IMR-90 (cell line): ENCODE measurements around the gene FADD. TPM values are rescaled to one million over a fixed set of nuclear protein-coding genes. Genes with fewer than 3 reads are reported as not detected.

Experiments
- ATAC-seq: fragments of 200-7000 bp; cut with Tn5 transposase; 2 replicates; pipeline ENCODE4 v1.9.1; 2020; ENCODE audit warnings: low read depth, mild to moderate bottlenecking, moderate library complexity
- BruUV-seq: library from RNA; stranded (reverse); fragments of 400-500 nt; replicated peaks from 2 replicates; lab custom pipeline; 2021; lab: Mats Ljungman, UMichigan
- CTCF ChIA-PET: fragments of 300-600 bp; formaldehyde crosslinking; extraction: SDS; loops from one replicate; lab custom pipeline; 2021; ENCODE audit warnings: antibody characterized with exemption; lab: Yijun Ruan, JAX
- POLR2A ChIA-PET: fragments of 300-600 bp; sonication (Branson Sonifier 250); formaldehyde crosslinking; loops from one replicate; lab custom pipeline; 2022; ENCODE audit warnings: antibody characterized with exemption; ENCODE audit not compliant: unreplicated experiment; lab: Charles Lee
- DNase-seq: peaks from one replicate; pipeline ENCODE4 v3.0.0; 2013
- H2AFZ ChIP-seq: replicated peaks from 2 replicates; pipeline ENCODE3; 2013; ENCODE audit warnings: low read length, mild to moderate bottlenecking; ENCODE audit not compliant: poor library complexity
- H2AK5ac ChIP-seq: 2 replicates; pipeline ENCODE4 v1.6.1; 2013; ENCODE audit warnings: low read depth, low read length, inconsistent platforms
- H2AK9ac ChIP-seq: replicated peaks from 2 replicates; pipeline ENCODE3; 2013; ENCODE audit warnings: mild to moderate bottlenecking, low read depth, low read length, moderate library complexity; ENCODE audit not compliant: poor library complexity
- H2BK120ac ChIP-seq: 2 replicates; pipeline ENCODE4 v1.6.1; 2013; ENCODE audit warnings: low read depth, low read length, inconsistent platforms
- H2BK15ac ChIP-seq: 3 replicates; pipeline ENCODE4 v1.6.1; 2013; ENCODE audit warnings: low read depth, low read length, inconsistent platforms
- H2BK20ac ChIP-seq: 2 replicates; pipeline ENCODE4 v1.6.1; 2013; ENCODE audit warnings: low read depth, mild to moderate bottlenecking, inconsistent platforms, low read length, moderate library complexity
- H2BK5ac ChIP-seq: 2 replicates; pipeline ENCODE4 v1.6.1; 2013; ENCODE audit warnings: mild to moderate bottlenecking, low read depth, low read length, inconsistent platforms; ENCODE audit not compliant: poor library complexity, severe bottlenecking
- H3K14ac ChIP-seq: replicated peaks from 2 replicates; pipeline ENCODE4 v1.6.1; 2013; ENCODE audit warnings: low read depth, low read length, inconsistent platforms
- H3K18ac ChIP-seq: 2 replicates; pipeline ENCODE4 v1.6.1; 2013; ENCODE audit warnings: low read depth, low read length, control low read depth
- H3K23ac ChIP-seq: 2 replicates; pipeline ENCODE4 v1.6.1; 2013; ENCODE audit warnings: low read depth, low read length, inconsistent platforms
- H3K27ac ChIP-seq: 2 replicates; pipeline ENCODE4 v1.5.1; 2013; ENCODE audit warnings: mild to moderate bottlenecking, control low read depth, low read length; ENCODE audit not compliant: insufficient read depth
- H3K27me3 ChIP-seq: 2 replicates; pipeline ENCODE4 v1.6.1; 2013; ENCODE audit warnings: low read length; ENCODE audit not compliant: control insufficient read depth, insufficient read depth
- H3K36me3 ChIP-seq: 2 replicates; pipeline ENCODE4 v1.6.1; 2013; ENCODE audit warnings: low read length, mixed read lengths; ENCODE audit not compliant: control insufficient read depth, insufficient read depth
- H3K4ac ChIP-seq: 2 replicates; pipeline ENCODE4 v1.6.1; 2013; ENCODE audit warnings: low read depth, low read length, inconsistent platforms
- H3K4me1 ChIP-seq: 2 replicates; pipeline ENCODE4 v1.6.1; 2013; ENCODE audit warnings: low read length, mixed read lengths; ENCODE audit not compliant: control insufficient read depth, insufficient read depth
- H3K4me2 ChIP-seq: 2 replicates; pipeline ENCODE4 v1.6.1; 2013; ENCODE audit warnings: low read depth, mild to moderate bottlenecking, control low read depth, low read length, moderate library complexity
- H3K4me3 ChIP-seq: 2 replicates; pipeline ENCODE4 v1.5.1; 2013; ENCODE audit warnings: low read depth, mild to moderate bottlenecking, control low read depth, low read length, moderate library complexity; ENCODE audit not compliant: insufficient read depth
- H3K56ac ChIP-seq: 2 replicates; pipeline ENCODE4 v1.6.1; 2013; ENCODE audit warnings: low read length, inconsistent platforms; ENCODE audit not compliant: insufficient read depth; ENCODE audit errors: extremely low read depth
- H3K79me1 ChIP-seq, 2 experiments: 2 replicates each; pipeline ENCODE4 v1.6.1; 2013; ENCODE audit warnings: low read length in 2 of 2, inconsistent platforms in 1 of 2, low read depth in 1 of 2
- H3K9ac ChIP-seq: 2 replicates; pipeline ENCODE4 v1.6.1; 2013; ENCODE audit warnings: low read depth, low read length, control low read depth
- H3K9me1 ChIP-seq: 2 replicates; pipeline ENCODE4 v1.6.1; 2013; ENCODE audit warnings: low read length, inconsistent platforms; ENCODE audit not compliant: insufficient read depth
- H3K9me3 ChIP-seq: 2 replicates; pipeline ENCODE4 v1.6.1; 2013; ENCODE audit warnings: low read length; ENCODE audit not compliant: control insufficient read depth, insufficient read depth
- H4K20me1 ChIP-seq: 2 replicates; pipeline ENCODE4 v1.6.1; 2013; ENCODE audit warnings: low read length, inconsistent platforms; ENCODE audit not compliant: insufficient read depth
- H4K5ac ChIP-seq: 2 replicates; pipeline ENCODE4 v1.6.1; 2013; ENCODE audit warnings: mild to moderate bottlenecking, low read depth, low read length, control low read depth
- H4K8ac ChIP-seq, 2 experiments: 2 replicates each; pipeline ENCODE4 v1.6.1; 2013; ENCODE audit warnings: low read depth in 2 of 2, low read length in 2 of 2, control low read depth in 1 of 2, inconsistent platforms in 1 of 2
- H4K91ac ChIP-seq: 2 replicates; pipeline ENCODE4 v1.6.1; 2013; ENCODE audit warnings: low read depth, low read length, inconsistent platforms; ENCODE audit not compliant: insufficient read depth
- MXI1 ChIP-seq: IDR thresholded peaks from 2 replicates; pipeline ENCODE4 v1.6.1; 2012; ENCODE audit warnings: low read depth, mild to moderate bottlenecking, low read length, moderate library complexity, borderline replicate concordance
- WGBS, 2 experiments: methylation state at CpG; one replicate each; pipeline versions ENCODE4 v1.1.5 to v1.1.7; 2013; ENCODE audit warnings: missing lambda C conversion rate in 2 of 2; ENCODE audit not compliant: insufficient read length in 1 of 2; ENCODE audit errors: extremely low coverage in 2 of 2; 5-methylcytosine and 5-hydroxymethylcytosine counted together
- dilution Hi-C: fragments of 300-500 bp; cut with HindIII; formaldehyde crosslinking; loops from one replicate; pipeline ENCODE4 v1.14.3; 2018; ENCODE audit warnings: low sequenced_read_pairs; ENCODE audit not compliant: unreplicated experiment
- in situ Hi-C: fragments of 300-500 bp; cut with MboI; formaldehyde crosslinking; loops from 3 replicates; pipeline ENCODE4 v1.14.3; 2019; ENCODE audit warnings: low sequenced_read_pairs, inconsistent platforms, mixed read lengths
- intact Hi-C: fragments of 100-400 bp; cut with micrococcal nuclease; formaldehyde crosslinking; loops from 2 replicates; pipeline ENCODE4 v1.10.0; 2022
- polyA plus RNA-seq, 3 experiments: library from polyadenylated mRNA; depleted of rRNA; stranded (reverse); fragments of >200 nt; gene quantifications; 2 replicates each; pipeline ENCODE4 v1.2.3, GENCODE V29; 2012; ENCODE audit warnings: low replicate concordance in 1 of 3
- total RNA-seq: library from RNA; depleted of rRNA; stranded (reverse); fragments of >200 nt; gene quantifications from 2 replicates; pipeline ENCODE4 v1.2.3, GENCODE V29; 2012

Gene FADD
- total and polyA plus RNA-seq, 2 of the 4 experiments (the other 2 are of a cell fraction) = 38.1 to 44.4 TPM

GRCh38 chr11:70205766-70206165 is 2.7 kb downstream of the FADD start:
- BruUV-seq = no TSS peak
- DNase-seq = no peak
- in situ Hi-C loops = no loop called here

More at GRCh38 chr11:70205766-70206165, 2.7 kb downstream of the FADD start:
- intact Hi-C loops (loop anchor here (10.0 kb wide), 1 partner anchor 119 kb away; no protein-coding TSS in a partner anchor), dilution Hi-C loops (no loop called here)
- H3K56ac ChIP-seq = no peak overlapping the region
- H3K4me1 ChIP-seq = peaks cover 3% of the 10 kb centered on the region; the same call in 1 of the 2 replicates
- no peak overlapping the region for H3K9ac ChIP-seq
- no peak overlapping the region for H2BK5ac ChIP-seq
- H2AFZ ChIP-seq = no peak overlapping the region
- H4K91ac ChIP-seq = no peak overlapping the region
- peaks cover 68% of the 10 kb centered on the region for H4K20me1 ChIP-seq
- no peak overlapping the region for H3K18ac ChIP-seq
- no peak overlapping the region for H3K27ac ChIP-seq
- ChIA-PET CTCF (no interaction called here), POLR2A (no interaction called here)
- ATAC-seq = no peak
- no peaks in the 10 kb centered on the region for H3K27me3 ChIP-seq
- TF ChIP-seq MXI1 = no peak
- H3K9me1 ChIP-seq = peaks cover 22% of the 10 kb centered on the region
- peaks cover 22 to 69% of the 10 kb centered on the region in 2 experiments; a peak in 3 of 4 replicates for H3K79me1 ChIP-seq
- no peak overlapping the region for H2BK120ac ChIP-seq
- no peak overlapping the region for H3K14ac ChIP-seq
- peak overlapping the region; percentile 28; the same call in 1 of the 2 replicates for H2AK5ac ChIP-seq
- H3K23ac ChIP-seq = no peak overlapping the region
- H3K4me3 ChIP-seq = no peak overlapping the region
- peaks cover 39% of the 10 kb centered on the region for H3K36me3 ChIP-seq
- H2BK15ac ChIP-seq = no peak overlapping the region
- 80% methylated on average over 2 of the region's 7 CpGs; no CpG with 5 or more reads in 1 of the 2 experiments for WGBS, 2 experiments
- no peak overlapping the region for H3K4me2 ChIP-seq
- no peak overlapping the region for H4K5ac ChIP-seq
- H2BK20ac ChIP-seq = no peak overlapping the region
- no peak overlapping the region for H4K8ac ChIP-seq
- no peak overlapping the region for H3K4ac ChIP-seq
- H2AK9ac ChIP-seq = no peak overlapping the region
- no peaks in the 10 kb centered on the region for H3K9me3 ChIP-seq
